GM21423 (cell line): Measurements from ENCODE around the gene HDAC4.
"Not testable (repeated sequence)": the region's sequence is repeated elsewhere in the genome, so short reads cannot be mapped to it uniquely, and the experiment has no call there.

Source experiments
- ATAC-seq: cut with Tn5 transposase; IDR thresholded peaks from one replicate; pipeline ENCODE4 v1.9.1; 2021; ENCODE audit warnings: mild to moderate bottlenecking, moderate library complexity; ENCODE audit not compliant: unreplicated experiment

The HDAC4 gene

GRCh38 chr2:239046822-239047221 lies 354.0 kb downstream of the HDAC4 start:
- ATAC-seq: no peak

GRCh38 chr2:239044336-239044735 lies 356.5 kb downstream of the HDAC4 start:
- no peak for ATAC-seq

DNA sequence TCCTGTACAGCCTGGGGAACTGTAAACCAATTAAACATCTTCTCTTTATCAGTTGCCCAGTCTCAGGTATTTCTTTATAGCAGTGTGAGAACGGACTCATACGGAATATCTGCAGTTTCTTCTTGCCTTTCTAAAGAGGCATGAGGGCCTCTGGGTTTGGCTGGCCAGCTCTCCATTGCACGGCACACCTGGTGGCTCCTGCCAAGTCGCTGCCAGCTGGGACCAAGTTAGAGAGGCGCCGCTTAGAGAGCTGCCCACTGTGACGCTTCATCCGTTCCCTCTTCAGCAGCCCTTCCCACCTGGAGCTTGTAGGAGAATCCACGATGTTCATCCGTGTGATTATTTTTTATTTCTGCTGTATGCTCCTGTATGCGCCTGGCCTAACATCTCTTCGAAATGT lies 357.5 kb downstream of the HDAC4 start:
- ATAC-seq: no peak

DNA sequence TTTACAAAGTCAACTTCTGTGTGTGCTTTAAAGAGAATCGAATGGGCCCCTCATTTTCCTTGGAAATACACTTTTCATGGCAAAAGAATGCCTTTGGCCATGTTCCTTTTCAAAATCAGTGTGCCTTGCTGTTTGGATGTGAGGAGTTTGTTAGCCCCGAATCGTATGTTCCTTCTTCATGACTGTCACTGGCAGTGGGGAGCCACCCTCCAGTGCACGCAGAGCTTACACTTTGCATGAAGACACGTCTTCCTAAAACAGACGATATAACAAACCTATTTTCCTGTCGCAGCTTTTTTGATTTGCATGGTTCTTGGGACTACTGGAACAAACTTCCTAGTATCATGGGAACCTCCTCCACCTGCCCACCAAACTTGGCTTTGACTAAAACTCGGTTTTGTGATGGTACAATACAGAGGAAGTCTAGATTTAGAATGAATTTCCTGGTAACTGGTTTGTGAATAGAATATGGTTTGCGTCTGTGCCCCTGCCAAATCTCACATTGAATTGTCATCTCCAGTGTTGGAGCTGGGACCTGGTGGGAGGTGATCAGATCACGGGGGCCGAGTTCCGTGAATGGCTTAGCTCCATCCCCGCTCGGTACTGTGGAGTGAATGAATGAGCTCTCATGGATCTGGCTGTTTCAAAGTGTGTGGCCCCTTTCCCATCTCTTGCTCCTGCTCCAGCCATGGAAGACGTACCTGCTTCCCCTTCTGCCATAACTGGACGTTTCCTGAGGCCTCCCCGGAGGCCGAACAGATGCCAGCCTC lies 358.1 kb downstream of the HDAC4 start:
- ATAC-seq: no peak

- no peak for ATAC-seq
Measured at GRCh38 chr2:239042046-239042445, 358.8 kb downstream of the HDAC4 start.

- ATAC-seq: no peak
Measured at GRCh38 chr2:239041062-239041461, 359.8 kb downstream of the HDAC4 start.

DNA sequence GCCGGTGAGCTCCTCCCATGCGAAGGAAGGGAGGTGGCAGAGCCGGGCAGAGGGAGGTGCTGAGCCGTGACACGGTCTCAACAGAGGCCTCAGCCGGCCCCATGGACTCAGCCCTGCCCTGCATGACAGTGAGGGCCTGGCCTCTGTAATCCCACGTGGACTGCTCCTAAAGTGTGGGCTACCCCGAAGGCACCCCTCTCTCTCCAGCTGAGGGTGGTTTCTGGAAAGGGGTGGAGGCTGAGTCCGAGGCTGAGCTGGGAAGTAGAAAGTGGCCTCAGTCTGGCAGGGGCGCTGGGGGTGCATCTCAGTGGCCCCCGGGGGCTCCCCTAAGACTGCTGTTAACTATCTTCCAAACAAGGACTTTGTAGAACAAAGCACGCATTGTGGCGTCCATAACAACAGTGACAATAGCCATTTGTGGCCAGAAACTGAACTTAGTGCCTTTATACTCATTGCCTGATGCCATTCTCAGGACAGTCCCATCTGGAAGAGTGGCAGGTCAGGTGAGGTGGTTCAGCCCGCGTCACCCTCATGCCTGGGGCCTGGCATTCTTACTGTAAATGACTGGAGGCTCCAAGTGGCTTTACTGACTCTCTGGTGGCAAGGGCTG lies 360.6 kb downstream of the HDAC4 start:
- no peak for ATAC-seq

GRCh38 chr2:239039479-239039861 lies 361.4 kb downstream of the HDAC4 start:
- ATAC-seq: no peak

- no peak for ATAC-seq
Measured at GRCh38 chr2:239038773-239039478, 361.9 kb downstream of the HDAC4 start.

- not testable (repeated sequence) for ATAC-seq
Measured at GRCh38 chr2:239038284-239038683, 362.5 kb downstream of the HDAC4 start.

- no peak for ATAC-seq
Measured at GRCh38 chr2:239037559-239037910, 363.3 kb downstream of the HDAC4 start.

DNA sequence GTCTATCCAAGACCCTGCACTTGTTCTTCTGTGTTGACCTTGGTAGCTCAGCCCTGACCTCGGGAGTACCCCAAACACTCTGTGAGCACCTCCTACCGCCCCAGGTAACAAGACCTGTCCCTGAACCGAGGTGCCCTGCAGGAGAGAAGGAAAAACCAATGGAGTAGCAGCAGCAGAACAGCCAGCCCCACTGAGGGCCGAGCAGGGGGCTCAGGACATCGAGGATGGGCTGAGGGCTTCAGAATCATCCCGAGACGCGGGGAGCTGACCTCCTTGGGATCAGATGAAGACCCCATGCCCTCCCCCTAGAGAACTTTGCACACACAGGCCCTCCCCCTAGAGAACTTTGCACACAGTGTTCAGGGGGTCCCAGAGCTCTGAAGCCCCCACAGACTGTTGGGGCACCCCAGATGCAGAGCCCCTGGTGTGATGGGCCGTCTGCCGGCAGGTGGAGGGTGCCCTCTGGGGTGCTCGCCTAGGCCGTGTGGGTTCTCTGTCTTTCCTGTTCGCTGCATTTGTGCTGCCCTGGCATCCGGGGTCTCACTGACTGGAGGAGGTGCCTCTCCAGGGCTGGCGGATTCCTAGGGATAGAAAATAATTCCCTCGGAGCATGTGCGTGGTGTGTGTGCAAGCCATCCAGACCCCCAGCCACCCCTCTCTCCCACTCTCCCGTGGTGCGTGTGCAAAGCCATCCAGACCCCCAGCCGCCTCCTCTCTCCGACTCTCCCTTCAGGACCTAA lies 363.8 kb downstream of the HDAC4 start:
- no peak for ATAC-seq

GRCh38 chr2:239035997-239036731 lies 364.7 kb downstream of the HDAC4 start:
- no peak for ATAC-seq

DNA sequence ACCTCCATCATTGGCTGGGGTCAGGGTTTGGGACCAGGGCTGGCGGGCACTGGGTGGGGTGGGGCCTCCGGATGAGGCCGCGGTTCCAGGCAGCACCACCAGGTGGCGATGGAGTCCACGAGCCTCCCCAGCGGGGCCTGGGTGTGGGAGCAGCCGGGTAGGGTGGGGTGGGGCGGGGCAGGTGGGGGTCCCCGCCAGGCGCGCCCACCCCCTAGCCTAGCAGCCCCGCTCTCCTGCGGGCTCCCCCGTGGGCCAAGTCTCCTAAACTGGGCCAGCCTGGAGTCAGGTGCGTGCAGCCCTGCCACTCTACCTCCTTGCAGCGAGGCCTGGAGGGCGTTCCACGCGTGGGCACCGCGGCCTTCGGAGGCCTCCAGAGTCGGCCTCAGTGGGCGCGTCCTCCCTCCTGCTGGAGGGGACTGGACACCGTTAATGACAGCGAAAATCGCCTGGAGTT lies 365.4 kb downstream of the HDAC4 start:
- no peak for ATAC-seq

DNA sequence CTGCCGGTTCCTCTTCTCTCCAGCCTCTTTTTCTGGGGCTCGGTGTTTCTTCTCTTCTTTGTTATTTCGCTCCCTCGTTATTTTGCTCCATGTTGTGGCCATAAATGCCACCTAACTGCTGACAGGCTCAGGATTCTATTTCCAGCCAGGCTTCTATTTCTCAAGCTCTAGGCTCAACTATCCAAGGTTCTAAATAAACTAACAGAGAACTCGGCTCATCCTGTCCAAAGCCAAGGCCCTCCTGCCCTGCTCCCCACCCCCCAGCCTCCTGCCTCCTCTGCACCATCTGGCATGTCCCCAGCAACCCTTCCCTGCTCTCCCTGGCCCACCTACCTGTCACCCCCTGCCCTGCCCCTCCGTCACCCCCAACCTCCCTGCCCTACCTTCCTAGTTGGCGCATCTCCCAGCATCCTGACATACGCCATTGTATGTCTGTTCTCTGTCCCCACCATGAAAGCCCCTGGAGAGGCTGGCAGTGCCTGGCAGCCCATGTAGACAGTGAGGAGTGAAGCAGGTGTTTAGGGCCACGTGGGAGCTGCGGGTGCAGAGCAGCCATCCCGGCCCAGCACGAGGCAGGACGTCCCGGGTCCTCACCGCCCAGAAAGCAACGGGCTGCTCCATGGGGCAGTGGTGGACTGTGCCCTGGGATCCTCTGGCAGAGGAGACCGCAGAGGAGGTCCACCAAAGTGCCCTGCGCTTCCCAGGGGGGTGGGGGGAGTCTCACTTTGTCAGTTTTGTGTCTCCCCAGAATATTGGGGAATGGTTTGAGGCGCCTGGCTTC lies 366.1 kb downstream of the HDAC4 start:
- no peak for ATAC-seq

DNA sequence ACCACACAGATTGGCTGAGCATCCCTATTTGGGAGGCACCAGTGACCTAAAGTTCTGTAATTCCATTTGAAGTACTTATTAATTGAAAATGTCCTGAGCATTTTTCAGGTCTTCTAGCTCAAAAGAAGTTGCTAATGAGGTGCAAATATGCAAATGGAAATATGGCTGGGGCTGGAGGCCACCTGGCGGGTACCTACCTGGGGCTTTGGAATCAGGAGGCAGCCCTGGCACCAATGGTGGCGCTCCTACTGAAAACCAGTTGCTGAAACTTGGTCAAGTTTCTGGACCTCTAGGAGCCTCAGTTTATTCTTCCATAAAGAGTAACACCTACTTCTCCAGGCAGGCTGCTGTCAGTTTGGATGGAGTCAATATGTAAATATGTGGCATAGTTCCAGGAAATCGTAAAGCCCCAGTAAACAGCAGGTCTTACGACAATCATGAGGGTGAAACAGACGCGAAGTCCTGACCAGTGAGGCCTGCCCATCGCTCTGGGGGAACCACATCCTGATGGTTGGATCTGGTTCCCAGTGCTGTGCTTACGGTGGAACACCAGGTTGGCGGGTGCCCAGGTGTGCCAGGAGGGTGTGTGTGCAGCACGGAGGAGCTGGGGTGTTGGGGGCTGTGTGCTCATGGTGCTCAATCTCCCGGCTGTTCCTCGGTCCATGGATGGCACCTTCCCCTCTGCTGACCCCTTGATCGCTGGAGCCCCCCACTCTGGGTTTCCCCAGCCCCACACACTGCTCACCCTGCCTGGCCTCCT lies 366.8 kb downstream of the HDAC4 start:
- ATAC-seq: no peak

GRCh38 chr2:239029958-239030357 lies 370.9 kb downstream of the HDAC4 start:
- no peak for ATAC-seq

DNA sequence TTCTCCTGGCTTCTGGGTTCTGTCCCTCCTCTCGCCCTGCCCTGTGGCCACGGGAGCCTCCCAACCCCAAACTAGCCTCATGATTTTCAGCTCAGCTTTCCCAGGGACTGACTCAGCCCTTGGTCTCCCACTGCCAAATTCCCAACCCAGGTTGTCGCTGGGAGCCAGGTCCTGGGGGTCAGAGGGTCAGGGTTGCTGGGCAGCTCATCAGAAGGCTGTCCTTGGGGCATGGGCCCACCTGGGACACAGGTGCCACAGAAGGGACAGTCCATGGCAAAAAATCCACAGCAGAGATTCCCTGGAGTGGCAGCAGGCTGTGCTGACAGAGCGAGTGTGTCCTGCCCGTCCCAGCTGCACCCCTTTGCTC lies 372.6 kb downstream of the HDAC4 start:
- ATAC-seq: no peak
